Umbilical cord (tissue), 2 donors: ENCODE data around the gene PLCB3. TPM values are rescaled to one million over a fixed set of nuclear protein-coding genes. Genes with fewer than 3 reads are reported as not detected.

Source experiments
- DNase-seq: peaks from one replicate; pipeline ENCODE4 v3.0.0-alpha.2; 2015; ENCODE audit warnings: low spot score
- total RNA-seq: library from RNA; depleted of rRNA; stranded (reverse); fragments of >200 nt; gene quantifications from one replicate; pipeline ENCODE4 v1.2.3, GENCODE V29; 2014; ENCODE audit warnings: low replicate concordance; ENCODE audit not compliant: insufficient read depth

The PLCB3 gene
- total RNA-seq, 1 donor from 2014 or later = 17.6 TPM

GRCh38 chr11:64265176-64266160 lies 14.1 kb downstream of the PLCB3 start:
- no peak for DNase-seq

GRCh38 chr11:64266339-64266738 lies 15.0 kb downstream of the PLCB3 start:
- no peak for DNase-seq

GRCh38 chr11:64267207-64267945 lies 16.0 kb downstream of the PLCB3 start:
- DNase-seq = no peak

GRCh38 chr11:64268025-64268892 lies 16.9 kb downstream of the PLCB3 start:
- DNase-seq = peak; percentile 90

- DNase-seq = no peak
Observed at GRCh38 chr11:64268893-64269539, 17.7 kb downstream of the PLCB3 start.

- peak; percentile 100 for DNase-seq
Observed at GRCh38 chr11:64269540-64270220, 18.4 kb downstream of the PLCB3 start.

GRCh38 chr11:64275031-64275800 lies 23.9 kb downstream of the PLCB3 start:
- DNase-seq = no peak

- no peak for DNase-seq
Observed at GRCh38 chr11:64275841-64276240, 24.5 kb downstream of the PLCB3 start.

GRCh38 chr11:64276653-64277431 lies 25.5 kb downstream of the PLCB3 start:
- no peak for DNase-seq

GRCh38 chr11:64278576-64279190 lies 27.4 kb downstream of the PLCB3 start:
- no peak for DNase-seq

- no peak for DNase-seq
Observed at GRCh38 chr11:64281957-64282770, 30.8 kb downstream of the PLCB3 start.

GRCh38 chr11:64283092-64283491 lies 31.8 kb downstream of the PLCB3 start:
- no peak for DNase-seq

- DNase-seq = peak; percentile 97
Observed at GRCh38 chr11:64284048-64284961, 33.0 kb downstream of the PLCB3 start, which contains the start of gene BAD. Gene BAD (minus strand): TSS chr11:64284665. CDS start chr11:64284368, 297 bp downstream.

GRCh38 chr11:64284962-64285884 lies 33.9 kb downstream of the PLCB3 start, which contains the start of gene GPR137:
Gene GPR137 (plus strand): TSS chr11:64285848. CDS start chr11:64286525, 677 bp downstream.
- peak; percentile 92 for DNase-seq
